AG09309 (cell line): ENCODE measurements around the gene BHLHA15.

Source experiments
- DNase-seq: peaks from one replicate; pipeline ENCODE4 v3.0.0-alpha.2; 2010; ENCODE audit warnings: low read depth
- H3K4me3 ChIP-seq: 2 replicates; pipeline ENCODE4 v1.5.1; 2011; ENCODE audit warnings: mild to moderate bottlenecking, low read depth, low read length, moderate library complexity; ENCODE audit not compliant: control insufficient read depth
- TF ChIP-seq, protein P1 (sequence below): IDR thresholded peaks from 2 replicates; pipeline ENCODE4 v1.5.1; 2011; ENCODE audit warnings: mild to moderate bottlenecking, low read depth, low read length, inconsistent platforms; ENCODE audit not compliant: insufficient read depth, control insufficient read depth; ENCODE audit errors: missing control alignments

The BHLHA15 gene

DNA sequence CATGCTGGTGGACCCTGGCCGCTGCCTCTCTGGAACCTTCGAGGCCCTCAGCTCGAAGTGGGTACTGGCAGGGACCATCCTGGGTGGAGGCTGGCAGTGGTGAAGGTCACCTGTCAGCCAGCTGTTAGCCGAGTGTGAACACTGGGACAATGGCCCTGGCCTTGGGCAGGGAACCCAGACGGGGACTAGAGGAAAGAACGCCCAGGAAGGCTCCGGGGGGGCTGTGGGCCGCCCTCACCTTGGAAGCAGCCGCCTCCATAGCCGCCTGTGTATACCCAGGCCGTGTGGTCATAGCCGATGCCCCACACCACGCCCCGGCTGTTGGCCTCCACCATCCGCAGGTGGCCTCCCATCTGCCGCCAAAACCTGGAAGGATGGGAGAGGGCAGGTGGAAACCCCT is 17.6 kb downstream of the BHLHA15 start:
- no peak overlapping the region for H3K4me3 ChIP-seq
- DNase-seq: no peak
- TF ChIP-seq, protein P1, sequence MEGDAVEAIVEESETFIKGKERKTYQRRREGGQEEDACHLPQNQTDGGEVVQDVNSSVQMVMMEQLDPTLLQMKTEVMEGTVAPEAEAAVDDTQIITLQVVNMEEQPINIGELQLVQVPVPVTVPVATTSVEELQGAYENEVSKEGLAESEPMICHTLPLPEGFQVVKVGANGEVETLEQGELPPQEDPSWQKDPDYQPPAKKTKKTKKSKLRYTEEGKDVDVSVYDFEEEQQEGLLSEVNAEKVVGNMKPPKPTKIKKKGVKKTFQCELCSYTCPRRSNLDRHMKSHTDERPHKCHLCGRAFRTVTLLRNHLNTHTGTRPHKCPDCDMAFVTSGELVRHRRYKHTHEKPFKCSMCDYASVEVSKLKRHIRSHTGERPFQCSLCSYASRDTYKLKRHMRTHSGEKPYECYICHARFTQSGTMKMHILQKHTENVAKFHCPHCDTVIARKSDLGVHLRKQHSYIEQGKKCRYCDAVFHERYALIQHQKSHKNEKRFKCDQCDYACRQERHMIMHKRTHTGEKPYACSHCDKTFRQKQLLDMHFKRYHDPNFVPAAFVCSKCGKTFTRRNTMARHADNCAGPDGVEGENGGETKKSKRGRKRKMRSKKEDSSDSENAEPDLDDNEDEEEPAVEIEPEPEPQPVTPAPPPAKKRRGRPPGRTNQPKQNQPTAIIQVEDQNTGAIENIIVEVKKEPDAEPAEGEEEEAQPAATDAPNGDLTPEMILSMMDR: no peak

GRCh38 chr7:98229441-98229840 is 18.2 kb downstream of the BHLHA15 start:
- TF ChIP-seq, protein P1: no peak
- DNase-seq: no peak
- H3K4me3 ChIP-seq: no peak overlapping the region

GRCh38 chr7:98229991-98230745 is 18.9 kb downstream of the BHLHA15 start:
- no peak for DNase-seq
- TF ChIP-seq, protein P1: no peak
- no peak overlapping the region for H3K4me3 ChIP-seq

- DNase-seq: no peak
- H3K4me3 ChIP-seq: no peak overlapping the region
- TF ChIP-seq, protein P1: no peak
Measured at GRCh38 chr7:98230746-98231471, 19.7 kb downstream of the BHLHA15 start.

DNA sequence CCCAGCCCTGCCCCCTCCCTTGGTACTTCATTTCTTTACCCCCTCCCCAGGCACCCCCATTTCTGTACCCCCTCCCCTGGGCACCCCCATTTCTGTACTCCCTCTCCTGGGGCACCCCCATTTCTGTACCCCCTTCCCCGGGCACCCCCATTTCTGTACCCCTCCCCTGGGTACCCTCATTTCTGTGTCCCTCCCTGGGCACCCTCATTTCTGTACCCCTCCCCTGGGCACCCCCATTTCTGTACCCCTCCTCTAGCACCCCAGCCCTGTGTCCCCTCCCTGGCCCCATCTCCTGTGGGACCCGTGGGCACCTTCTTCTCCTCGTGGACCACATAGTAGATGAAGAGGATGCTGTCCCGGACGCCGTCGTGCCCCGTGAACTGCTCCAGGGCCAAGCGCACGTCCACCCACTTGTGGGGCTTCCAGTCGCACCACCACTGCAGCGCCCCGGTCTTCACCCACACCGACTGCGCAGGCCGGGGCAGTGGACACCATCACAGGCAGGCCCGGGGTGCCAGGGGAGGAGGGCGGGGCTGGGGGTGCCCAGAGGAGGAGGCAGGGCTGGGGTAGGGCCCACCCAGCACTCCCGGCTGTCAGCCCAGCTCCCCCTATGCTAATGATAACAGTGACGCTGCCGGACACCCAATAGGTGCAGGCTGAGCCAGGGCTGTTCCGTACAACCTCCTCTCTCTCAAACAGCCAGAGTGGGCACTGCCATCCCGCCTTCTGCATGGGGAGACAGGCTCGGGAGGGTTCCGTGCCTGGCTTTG is 20.4 kb downstream of the BHLHA15 start:
- TF ChIP-seq, protein P1: no peak
- H3K4me3 ChIP-seq: no peak overlapping the region
- no peak for DNase-seq

DNA sequence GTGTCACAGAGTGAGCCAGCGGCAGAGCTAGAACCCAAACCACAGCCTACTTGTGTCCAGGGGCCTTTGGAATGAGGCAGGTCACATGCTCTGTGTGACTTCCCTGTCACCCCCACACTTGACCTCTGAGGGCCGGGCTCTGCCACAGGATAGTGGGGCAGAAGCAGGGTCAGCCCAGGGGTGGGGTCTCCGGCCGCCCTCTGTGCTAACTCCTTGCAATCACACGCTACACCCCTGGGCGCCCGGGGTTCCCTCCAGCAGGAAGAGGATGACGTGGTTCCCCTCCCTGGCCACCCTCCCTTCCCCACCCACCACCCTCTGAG is 21.0 kb downstream of the BHLHA15 start:
- TF ChIP-seq, protein P1: no peak
- no peak for DNase-seq

More for the DNA sequence above, 21.0 kb downstream of the BHLHA15 start:
- no peak overlapping the region for H3K4me3 ChIP-seq
